Left lung (tissue), 10 donors: ENCODE measurements around the gene SRD5A2. TPM values are rescaled to one million over a fixed set of nuclear protein-coding genes. Genes with fewer than 3 reads are reported as not detected.
A peak's percentile ranks its signal among the peaks of the same experiment; 100 is the strongest.

Source experiments
- ATAC-seq: fragments of 200-7000 bp; cut with Tn5 transposase; one replicate; pipeline ENCODE4 v1.9.1; 2020; ENCODE audit warnings: moderate library complexity
- DNase-seq, 4 donors: peaks; one replicate each; pipeline ENCODE4 v3.0.0-alpha.2; 2013 to 2020
- H3K27ac ChIP-seq, 2 donors: fragments of 200-600 bp; sonication (generic) in 1 of 2; one replicate each; pipeline versions ENCODE4 v1.5.0 to v1.8.0; 2020 to 2021
- H3K27me3 ChIP-seq, 2 donors: fragments of 200-600 bp; sonication (generic) in 1 of 2; one replicate each; pipeline versions ENCODE4 v1.5.0 to v1.8.0; 2020 to 2021
- H3K36me3 ChIP-seq, 2 donors: fragments of 200-600 bp; sonication (generic) in 1 of 2; one replicate each; pipeline versions ENCODE4 v1.5.0 to v1.8.0; 2020 to 2021
- H3K4me1 ChIP-seq, 2 donors: fragments of 200-600 bp; one replicate each; pipeline ENCODE4 v1.8.0; 2021
- H3K4me3 ChIP-seq, 2 donors: fragments of 200-600 bp; sonication (generic) in 1 of 2; one replicate each; pipeline versions ENCODE4 v1.5.0 to v1.8.0; 2020 to 2021; ENCODE audit warnings: mild to moderate bottlenecking in 1 of 2
- H3K9me3 ChIP-seq, 2 donors: fragments of 200-600 bp; sonication (generic) in 1 of 2; one replicate each; pipeline versions ENCODE4 v1.5.0 to v1.8.0; 2020 to 2021
- CTCF ChIP-seq, 2 donors: fragments of 200-600 bp; sonication (generic) in 1 of 2; IDR thresholded peaks; one replicate each; pipeline versions ENCODE4 v1.5.0 to v1.8.0; 2021; ENCODE audit warnings: antibody characterized with exemption in 2 of 2
- intact Hi-C, 2 donors: fragments of 100-400 bp; cut with DNase I; formaldehyde crosslinking; loops; one replicate each; pipeline versions ENCODE4 v1.11.2 to v1.14.2; 2022
- polyA plus RNA-seq, 6 donors: library from polyadenylated mRNA; unstranded; fragments of 120-200 nt; gene quantifications; one replicate each; pipeline ENCODE4 v1.2.1, GENCODE V29; 2013; ENCODE audit not compliant: insufficient read length in 6 of 6
- total RNA-seq, 2 donors: library from RNA; stranded (reverse); fragmentation: NEBNext Ultra II Directional; extraction: Animal tissue kit (Norgen Biotek cat#: 25700); gene quantifications; one replicate each; pipeline ENCODE4 v1.2.1, GENCODE V29; 2021
- donor health status: DM: no; HTN: yes; CAD: no.
- donor health status: DM: no; HTN: no; CAD: no.

The SRD5A2 gene
- total and polyA plus RNA-seq, 8 donors: 0.04 to 0.99 (median 0.46) TPM

- Histone ChIP-seq H3K36me3 (no peaks in the 10 kb centered on the region), H3K9me3 (peaks cover 0 to 4% of the 10 kb centered on the region in 2 donors), H3K27me3 (peaks cover 25 to 55% of the 10 kb centered on the region in 2 donors), H3K27ac (no peak overlapping the region), H3K4me3 (no peak overlapping the region), H3K4me1 (no peaks in the 10 kb centered on the region)
- ATAC-seq (no peak), DNase-seq (no peak)
- intact Hi-C loops: no loop called here
- TF ChIP-seq CTCF (IDR thresholded peaks at IDR 0.05): no peak
Observed at GRCh38 chr2:31579996-31580320, 780 bp downstream of the SRD5A2 start.

DNA sequence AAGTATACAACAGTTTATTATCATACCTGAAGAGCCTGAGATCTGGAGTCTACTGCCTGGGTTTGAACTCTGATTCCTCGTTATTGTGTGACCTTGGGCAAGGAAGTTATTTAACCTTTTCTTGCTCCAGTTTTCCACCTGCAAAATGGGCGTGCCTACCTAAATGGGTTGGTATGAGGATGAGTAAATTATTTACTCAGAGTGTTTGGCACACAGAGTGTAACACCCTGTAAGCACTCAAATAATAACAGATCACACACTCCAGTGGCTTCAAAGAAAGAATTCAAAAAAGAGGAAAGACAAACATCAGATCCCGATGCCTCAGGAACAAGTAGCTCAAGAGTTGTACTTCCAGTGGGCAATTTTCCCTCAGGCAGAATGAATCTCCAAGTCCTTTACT is 2.4 kb downstream of the SRD5A2 start:
- Histone ChIP-seq H3K9me3 (peaks cover 0 to 4% of the 10 kb centered on the region in 2 donors), H3K4me1 (no peaks in the 10 kb centered on the region), H3K36me3 (no peaks in the 10 kb centered on the region), H3K27me3 (peaks cover 25 to 54% of the 10 kb centered on the region in 2 donors), H3K27ac (no peak overlapping the region), H3K4me3 (no peak overlapping the region)
- no peak for TF ChIP-seq CTCF (IDR thresholded peaks at IDR 0.05)
- ATAC-seq (peak; percentile 44), DNase-seq (no peak)
- intact Hi-C loops: no loop called here

DNA sequence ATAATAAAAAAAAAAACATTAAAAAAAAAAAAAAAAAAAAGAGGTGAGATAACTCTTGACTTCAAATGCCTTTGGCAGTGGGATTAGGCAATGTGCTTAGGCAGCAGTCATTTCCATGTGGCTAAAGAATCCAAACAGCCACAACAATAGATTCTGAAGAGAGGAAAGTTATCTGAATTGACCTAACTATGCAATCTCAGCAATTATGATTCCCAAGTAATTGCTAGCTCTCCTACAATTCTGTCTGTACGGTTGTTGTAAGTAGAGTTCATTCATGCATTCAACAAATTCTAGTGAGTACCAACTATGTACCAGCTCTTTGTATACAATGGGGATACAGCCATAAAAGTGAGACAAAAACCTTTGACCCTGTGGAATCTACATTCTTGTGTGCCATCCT is 3.6 kb downstream of the SRD5A2 start:
- no peaks in the 10 kb centered on the region for H3K36me3 ChIP-seq
- DNase-seq: no peak
- TF ChIP-seq CTCF (IDR thresholded peaks at IDR 0.05): no peak

DNA sequence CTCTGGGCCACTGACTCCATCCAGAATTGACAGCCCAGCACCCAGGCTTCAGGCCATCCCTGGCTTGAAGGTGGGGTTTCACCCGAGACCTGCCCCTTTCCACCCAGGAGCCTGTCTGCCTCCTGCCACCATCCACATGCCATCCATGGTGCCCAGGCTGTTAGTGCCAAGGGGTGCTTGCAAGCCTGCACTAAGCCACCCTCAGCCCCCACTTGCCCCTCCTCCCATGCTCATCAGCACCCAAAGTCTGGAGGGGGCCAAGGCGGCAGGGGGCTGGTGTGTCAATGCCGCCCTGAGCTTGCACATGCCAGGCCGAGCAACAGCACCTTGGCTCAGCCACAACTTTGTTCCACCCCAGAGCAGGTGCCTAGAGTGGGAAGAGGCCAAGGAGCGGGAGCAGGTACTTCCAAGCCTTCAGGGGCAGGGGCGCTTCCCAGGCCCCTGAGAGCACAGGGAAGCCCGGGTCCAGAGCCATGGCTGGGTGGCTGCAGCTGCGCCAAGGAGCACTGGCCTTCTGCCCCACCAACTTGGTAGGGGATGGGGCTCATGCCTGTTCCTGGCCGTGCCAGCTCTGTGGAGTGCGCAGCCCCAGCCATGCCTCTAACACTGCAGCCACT is 12.0 kb downstream of the SRD5A2 start:
- Histone ChIP-seq H3K4me1 (no peaks in the 10 kb centered on the region), H3K4me3 (no peak overlapping the region), H3K27ac (no peak overlapping the region), H3K36me3 (no peaks in the 10 kb centered on the region), H3K27me3 (no peaks in the 10 kb centered on the region), H3K9me3 (peaks cover 0 to 15% of the 10 kb centered on the region in 2 donors)
- ATAC-seq: no peak
- intact Hi-C loops: no loop called here
- no peak for TF ChIP-seq CTCF (IDR thresholded peaks at IDR 0.05)
- DNase-seq: no peak

More for the DNA sequence above, 3.6 kb downstream of the SRD5A2 start:
- intact Hi-C loops: no loop called here
- Histone ChIP-seq H3K27me3 (peaks cover 25 to 43% of the 10 kb centered on the region in 2 donors), H3K4me1 (no peaks in the 10 kb centered on the region), H3K27ac (no peak overlapping the region), H3K9me3 (peaks cover 0 to 6% of the 10 kb centered on the region in 2 donors), H3K4me3 (no peak overlapping the region)
- no peak for ATAC-seq

DNA sequence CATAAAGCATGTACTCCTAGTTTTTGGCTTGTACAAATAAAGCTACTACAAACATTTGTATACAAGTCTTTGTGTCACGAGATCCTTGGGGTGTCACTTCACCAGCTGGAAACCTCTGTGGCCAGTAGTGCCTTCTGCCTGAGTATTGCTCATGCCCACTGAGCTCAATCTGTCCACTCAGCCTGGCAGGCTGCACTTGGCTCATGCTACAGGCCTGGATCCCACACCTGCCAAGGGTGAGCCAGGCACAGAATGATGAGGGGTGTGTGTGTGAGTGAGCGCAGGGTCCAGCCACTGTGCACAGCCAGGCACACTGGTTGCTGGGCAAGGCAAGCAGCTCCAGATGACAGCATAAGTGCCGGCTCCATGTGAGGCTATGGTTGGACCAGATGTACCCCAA is 13.1 kb downstream of the SRD5A2 start:
- Histone ChIP-seq H3K9me3 (peaks cover 0 to 14% of the 10 kb centered on the region in 2 donors), H3K27me3 (no peaks in the 10 kb centered on the region), H3K27ac (no peak overlapping the region), H3K4me1 (no peaks in the 10 kb centered on the region), H3K4me3 (no peak overlapping the region), H3K36me3 (no peaks in the 10 kb centered on the region)
- DNase-seq (no peak), ATAC-seq (no peak)
- TF ChIP-seq CTCF (IDR thresholded peaks at IDR 0.05): no peak
- intact Hi-C loops: no loop called here
